NK-92 (cell line): ENCODE data around the gene CHD9.
"Not testable (repeated sequence)": the region's sequence is repeated elsewhere in the genome, so short reads cannot be mapped to it uniquely, and the experiment has no call there.

Source experiments
- DNase-seq: peaks from one replicate; lab custom pipeline; 2025; ENCODE audit not compliant: unreplicated experiment; lab: John Stamatoyannopoulos, UW

Gene CHD9

GRCh38 chr16:53054670-53055485, at the start of gene CHD9:
Gene CHD9 (plus strand): TSS chr16:53054991. CDS start chr16:53156090, 101,099 bp downstream.
- DNase-seq: no peak

GRCh38 chr16:53007095-53007494, 47.7 kb upstream of the CHD9 start:
- no peak for DNase-seq

- DNase-seq: no peak
Measured at GRCh38 chr16:53014287-53014686, 40.5 kb upstream of the CHD9 start.

GRCh38 chr16:53018834-53019416, 35.9 kb upstream of the CHD9 start:
- no peak for DNase-seq

- DNase-seq: no peak
Measured at GRCh38 chr16:53022374-53022773, 32.4 kb upstream of the CHD9 start.

GRCh38 chr16:53024045-53024444, 30.7 kb upstream of the CHD9 start:
- DNase-seq: no peak

- DNase-seq: no peak
Measured at GRCh38 chr16:53029971-53030370, 24.8 kb upstream of the CHD9 start.

GRCh38 chr16:53031323-53031942, 23.4 kb upstream of the CHD9 start:
- no peak for DNase-seq

GRCh38 chr16:53034306-53034705, 20.5 kb upstream of the CHD9 start:
- no peak for DNase-seq

- DNase-seq: no peak
Measured at GRCh38 chr16:53035176-53035942, 19.4 kb upstream of the CHD9 start.

GRCh38 chr16:53036066-53036465, 18.7 kb upstream of the CHD9 start:
- DNase-seq: no peak

GRCh38 chr16:53036711-53037110, 18.1 kb upstream of the CHD9 start:
- DNase-seq: not testable (repeated sequence)

- DNase-seq: no peak
Measured at GRCh38 chr16:53040788-53041187, 14.0 kb upstream of the CHD9 start.

- DNase-seq: no peak
Measured at GRCh38 chr16:53041320-53042051, 13.3 kb upstream of the CHD9 start.

- no peak for DNase-seq
Measured at GRCh38 chr16:53042235-53042701, 12.5 kb upstream of the CHD9 start.

- no peak for DNase-seq
Measured at GRCh38 chr16:53043428-53043831, 11.4 kb upstream of the CHD9 start.

- no peak for DNase-seq
Measured at GRCh38 chr16:53043986-53044601, 10.7 kb upstream of the CHD9 start.

GRCh38 chr16:53045341-53046220, 9.2 kb upstream of the CHD9 start:
- no peak for DNase-seq

GRCh38 chr16:53047515-53047914, 7.3 kb upstream of the CHD9 start:
- DNase-seq: not testable (repeated sequence)
